ENCODE measurements around the gene DCC.

DCC gene

GRCh38 chr18:52475325-52475724, 135.3 kb downstream of the DCC start:
- no peaks in the 10 kb centered on the region for H3K4me1 ChIP-seq
- no peak for TF ChIP-seq CTCF (IDR thresholded peaks at IDR 0.05; ENCODE audit: low read depth, low read length)
- no peak for DNase-seq
- no peak overlapping the region for H3K4me3 ChIP-seq (ENCODE audit: low read depth, low read length)
- no peaks in the 10 kb centered on the region for H3K36me3 ChIP-seq
- H3K9me3 ChIP-seq = no peaks in the 10 kb centered on the region
- H3K27me3 ChIP-seq = no peaks in the 10 kb centered on the region

- Histone ChIP-seq H3K9me3 (no peaks in the 10 kb centered on the region), H3K4me3 (ENCODE audit: low read depth, low read length) (no peak overlapping the region), H3K27me3 (no peaks in the 10 kb centered on the region), H3K4me1 (no peaks in the 10 kb centered on the region), H3K36me3 (no peaks in the 10 kb centered on the region)
- DNase-seq = no peak
- TF ChIP-seq CTCF (IDR thresholded peaks at IDR 0.05; ENCODE audit: low read depth, low read length) = no peak
These were observed 141.1 kb downstream of the DCC start for GRCh38 chr18:52481116-52481515.

- no peak for TF ChIP-seq CTCF (IDR thresholded peaks at IDR 0.05; ENCODE audit: low read depth, low read length)
- Histone ChIP-seq H3K9me3 (no peaks in the 10 kb centered on the region), H3K36me3 (no peaks in the 10 kb centered on the region), H3K4me1 (no peaks in the 10 kb centered on the region), H3K4me3 (ENCODE audit: low read depth, low read length) (no peak overlapping the region), H3K27me3 (no peaks in the 10 kb centered on the region)
- no peak for DNase-seq
These were observed 145.0 kb downstream of the DCC start for GRCh38 chr18:52484977-52485376.

- no peak for TF ChIP-seq CTCF (IDR thresholded peaks at IDR 0.05; ENCODE audit: low read depth, low read length)
- Histone ChIP-seq H3K9me3 (no peaks in the 10 kb centered on the region), H3K4me3 (ENCODE audit: low read depth, low read length) (no peak overlapping the region)
These were observed 146.1 kb downstream of the DCC start for GRCh38 chr18:52486052-52486451.

GRCh38 chr18:52489396-52490306, 149.7 kb downstream of the DCC start:
- H3K4me3 ChIP-seq (ENCODE audit: low read depth, low read length) = no peak overlapping the region

More at GRCh38 chr18:52486052-52486451, 146.1 kb downstream of the DCC start:
- Histone ChIP-seq H3K27me3 (no peaks in the 10 kb centered on the region), H3K4me1 (no peaks in the 10 kb centered on the region), H3K36me3 (no peaks in the 10 kb centered on the region)
- DNase-seq = no peak

More at GRCh38 chr18:52489396-52490306, 149.7 kb downstream of the DCC start:
- no peak for TF ChIP-seq CTCF (IDR thresholded peaks at IDR 0.05; ENCODE audit: low read depth, low read length)
- DNase-seq = no peak
- H3K9me3 ChIP-seq = no peaks in the 10 kb centered on the region
- H3K4me1 ChIP-seq = no peaks in the 10 kb centered on the region
- no peaks in the 10 kb centered on the region for H3K27me3 ChIP-seq
- no peaks in the 10 kb centered on the region for H3K36me3 ChIP-seq

Data from BE2C (cell line).